OCI-LY1 (cell line): ENCODE data around the gene UBR3.
"Not testable (repeated sequence)": the region's sequence is repeated elsewhere in the genome, so short reads cannot be mapped to it uniquely, and the experiment has no call there.

Source experiments
- H2AFZ ChIP-seq: fragments of 200-600 bp; sonication (generic), shearing (Covaris generic); 2 replicates; pipeline ENCODE4 v1.6.0; 2014; ENCODE audit warnings: antibody characterized with exemption, mild to moderate bottlenecking, low read length
- H3F3A ChIP-seq: fragments of 200-600 bp; sonication (generic), shearing (Covaris generic); 2 replicates; pipeline ENCODE4 v1.6.0; 2014; ENCODE audit warnings: mild to moderate bottlenecking, antibody characterized with exemption, low read length, moderate library complexity; ENCODE audit not compliant: insufficient read depth
- H3K27ac ChIP-seq: fragments of 200-600 bp; sonication (generic); 2 replicates; pipeline ENCODE4 v1.5.1; 2014; ENCODE audit warnings: low read length, mixed run types, mild to moderate bottlenecking, low read depth; ENCODE audit not compliant: poor library complexity, severe bottlenecking
- H3K27me3 ChIP-seq: fragments of 200-600 bp; sonication (generic); 2 replicates; pipeline ENCODE4 v1.6.0; 2014; ENCODE audit warnings: antibody characterized with exemption, mild to moderate bottlenecking, low read length, moderate library complexity; ENCODE audit not compliant: insufficient read depth
- H3K36me3 ChIP-seq: fragments of 200-600 bp; sonication (generic); 2 replicates; pipeline ENCODE4 v1.6.1; 2014; ENCODE audit warnings: mild to moderate bottlenecking, antibody characterized with exemption, low read length, moderate library complexity, mixed read lengths; ENCODE audit not compliant: insufficient read depth
- H3K4me1 ChIP-seq: fragments of 200-600 bp; sonication (generic); 2 replicates; pipeline ENCODE4 v1.5.1; 2014; ENCODE audit warnings: mild to moderate bottlenecking, low read length, moderate library complexity; ENCODE audit not compliant: insufficient read depth, severe bottlenecking
- H3K4me2 ChIP-seq: fragments of 200-600 bp; sonication (generic), shearing (Covaris generic); 2 replicates; pipeline ENCODE4 v1.6.1; 2014; ENCODE audit warnings: low read length
- H3K4me3 ChIP-seq: fragments of 200-600 bp; sonication (generic); 2 replicates; pipeline ENCODE4 v1.5.1; 2014; ENCODE audit warnings: low read length, low read depth, mild to moderate bottlenecking, mixed read lengths; ENCODE audit not compliant: poor library complexity, severe bottlenecking
- H3K79me2 ChIP-seq: fragments of 200-600 bp; shearing (Covaris generic); 2 replicates; pipeline ENCODE4 v1.6.1; 2016; ENCODE audit warnings: mixed run types, low read length, mixed read lengths; ENCODE audit not compliant: insufficient read depth
- H3K9ac ChIP-seq: fragments of 200-600 bp; sonication (generic), shearing (Covaris generic); 2 replicates; pipeline ENCODE4 v1.6.1; 2014; ENCODE audit warnings: mild to moderate bottlenecking, low read length, mixed read lengths
- H3K9me2 ChIP-seq: fragments of 200-600 bp; sonication (generic), shearing (Covaris generic); 2 replicates; pipeline ENCODE4 v1.6.1; 2014; ENCODE audit warnings: low read depth, mild to moderate bottlenecking, low read length, mixed read lengths
- H3K9me3 ChIP-seq: fragments of 200-600 bp; shearing (Covaris generic); 2 replicates; pipeline ENCODE4 v1.6.1; 2014; ENCODE audit warnings: low read length, mixed read lengths
- H4K20me1 ChIP-seq: fragments of 200-600 bp; sonication (generic), shearing (Covaris generic); 2 replicates; pipeline ENCODE4 v1.6.0; 2016; ENCODE audit warnings: mild to moderate bottlenecking, low read length; ENCODE audit not compliant: insufficient read depth
- CTCF ChIP-seq: fragments of 200-600 bp; sonication (generic), shearing (Covaris generic); IDR thresholded peaks from 2 replicates; pipeline ENCODE4 v1.5.1; 2017; ENCODE audit warnings: mild to moderate bottlenecking, antibody characterized with exemption, low read length, moderate library complexity, mixed read lengths
- EZH2 ChIP-seq: fragments of 200-600 bp; sonication (generic), shearing (Covaris generic); IDR thresholded peaks from 2 replicates; pipeline ENCODE4 v1.8.0; 2017; ENCODE audit warnings: borderline replicate concordance, mixed run types, mild to moderate bottlenecking, antibody characterized with exemption, low read length, moderate library complexity, mixed read lengths

The UBR3 gene

GRCh38 chr2:170122883-170123547 lies 295.8 kb downstream of the UBR3 start:
- Histone ChIP-seq H3K4me3 (no peak overlapping the region), H3K9ac (no peak overlapping the region)

GRCh38 chr2:170123593-170123992 lies 296.3 kb downstream of the UBR3 start:
- Histone ChIP-seq H2AFZ (no peak overlapping the region), H3F3A (no peaks in the 10 kb centered on the region)

More at GRCh38 chr2:170122883-170123547, 295.8 kb downstream of the UBR3 start:
- H3K27me3 ChIP-seq, result no peaks in the 10 kb centered on the region
- TF ChIP-seq CTCF, result no peak
- TF ChIP-seq EZH2, result no peak
- H3K79me2 ChIP-seq, result no peaks in the 10 kb centered on the region
- no peaks in the 10 kb centered on the region for H3K9me2 ChIP-seq
- peaks cover 9% of the 10 kb centered on the region for H3K4me1 ChIP-seq
- no peak overlapping the region for H2AFZ ChIP-seq
- no peaks in the 10 kb centered on the region for H3F3A ChIP-seq
- H3K27ac ChIP-seq, result no peak overlapping the region
- no peaks in the 10 kb centered on the region for H3K9me3 ChIP-seq
- H3K36me3 ChIP-seq, result peaks cover 34% of the 10 kb centered on the region
- H3K4me2 ChIP-seq, result no peak overlapping the region
- H4K20me1 ChIP-seq, result no peaks in the 10 kb centered on the region

GRCh38 chr2:170126138-170126728 lies 299.0 kb downstream of the UBR3 start:
- not testable (repeated sequence) for H2AFZ ChIP-seq

More at GRCh38 chr2:170123593-170123992, 296.3 kb downstream of the UBR3 start:
- no peak overlapping the region for H3K27ac ChIP-seq
- no peaks in the 10 kb centered on the region for H3K9me3 ChIP-seq
- H3K9me2 ChIP-seq, result no peaks in the 10 kb centered on the region
- H4K20me1 ChIP-seq, result no peaks in the 10 kb centered on the region
- peaks cover 31% of the 10 kb centered on the region for H3K36me3 ChIP-seq
- H3K79me2 ChIP-seq, result no peaks in the 10 kb centered on the region
- H3K4me3 ChIP-seq, result no peak overlapping the region
- no peak for TF ChIP-seq EZH2
- no peak for TF ChIP-seq CTCF
- H3K27me3 ChIP-seq, result no peaks in the 10 kb centered on the region
- no peak overlapping the region for H3K4me2 ChIP-seq
- H3K4me1 ChIP-seq, result peaks cover 9% of the 10 kb centered on the region
- no peak overlapping the region for H3K9ac ChIP-seq

More at GRCh38 chr2:170126138-170126728, 299.0 kb downstream of the UBR3 start:
- not testable (repeated sequence) for H3F3A ChIP-seq, H3K27ac ChIP-seq, H3K9me3 ChIP-seq, H3K36me3 ChIP-seq, H3K9ac ChIP-seq, H3K9me2 ChIP-seq, H3K4me3 ChIP-seq, H3K4me2 ChIP-seq, H4K20me1 ChIP-seq, H3K79me2 ChIP-seq, H3K4me1 ChIP-seq, H3K27me3 ChIP-seq
